Measurements from ENCODE around the gene NSD2.

NSD2 gene

GRCh38 chr4:1864076-1865008 is 6.9 kb upstream of the NSD2 start:
- no peak for FAIRE-seq

DNA sequence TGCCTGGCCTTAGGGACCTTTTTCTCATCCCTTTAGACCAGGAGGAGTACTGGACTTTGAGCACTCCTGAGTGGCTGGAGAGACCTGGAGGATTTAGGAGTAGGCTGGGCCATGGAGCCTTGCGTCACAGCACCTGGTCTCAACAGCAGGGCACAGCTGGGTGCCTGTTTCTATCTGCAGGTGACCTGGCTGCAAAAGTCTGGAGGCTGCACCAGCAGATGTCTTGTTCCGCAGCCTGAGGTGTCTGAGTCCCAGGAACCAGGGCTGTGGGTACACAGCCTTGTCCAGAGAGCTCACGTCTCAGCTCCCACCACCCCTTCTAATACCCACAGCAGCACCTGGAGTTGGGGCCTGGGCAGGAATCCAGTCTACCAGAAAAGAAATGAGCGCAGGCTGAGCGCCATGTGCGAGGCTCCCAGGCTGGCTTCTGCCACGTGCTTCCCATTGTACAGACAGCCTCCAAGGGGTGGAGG is 5.0 kb upstream of the NSD2 start:
- no peak for FAIRE-seq

DNA sequence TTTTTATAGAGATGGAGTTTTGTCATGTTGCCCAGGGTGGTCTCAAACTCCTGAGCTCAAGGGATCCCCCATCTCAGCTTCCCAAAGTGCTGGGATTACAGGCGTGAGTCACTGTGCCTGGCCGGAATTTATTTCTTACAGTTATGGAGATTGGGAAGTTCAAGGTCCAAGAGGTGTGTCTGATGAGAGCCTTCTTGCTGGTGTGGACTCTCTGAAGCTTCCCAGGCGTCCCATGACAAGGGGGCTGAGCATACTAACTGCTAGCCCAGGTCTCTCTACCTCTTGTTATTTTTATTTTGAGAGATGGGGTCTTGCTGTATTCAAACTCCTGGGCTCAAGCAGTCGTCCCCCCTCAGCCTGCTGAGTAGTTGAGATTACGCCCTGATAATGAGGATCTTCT is 2.9 kb upstream of the NSD2 start:
- no peak for FAIRE-seq

DNA sequence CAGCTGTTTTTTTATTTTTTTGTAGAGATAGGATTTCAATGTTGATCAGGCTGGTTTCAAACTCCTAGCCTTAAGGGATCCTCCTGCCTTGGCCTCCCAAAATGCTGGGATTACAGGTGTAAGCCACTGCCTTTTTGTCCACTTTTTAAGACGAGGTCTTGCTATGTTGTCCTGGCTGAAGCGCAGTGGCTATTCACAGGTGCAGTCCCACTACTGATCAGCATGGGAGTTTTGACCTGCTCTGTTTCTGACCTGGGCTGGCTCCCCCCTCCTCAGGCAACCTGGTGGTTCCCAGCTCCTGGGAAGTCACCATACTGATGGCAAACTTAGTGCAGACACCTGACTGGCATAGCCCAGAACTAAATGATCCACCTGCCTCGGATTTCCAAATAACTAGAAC is 2.3 kb upstream of the NSD2 start:
- no peak for FAIRE-seq

GRCh38 chr4:1869530-1870327 is 1.5 kb upstream of the NSD2 start:
- no peak for FAIRE-seq

GRCh38 chr4:1870328-1870577 is 940 bp upstream of the NSD2 start:
- FAIRE-seq: no peak

DNA sequence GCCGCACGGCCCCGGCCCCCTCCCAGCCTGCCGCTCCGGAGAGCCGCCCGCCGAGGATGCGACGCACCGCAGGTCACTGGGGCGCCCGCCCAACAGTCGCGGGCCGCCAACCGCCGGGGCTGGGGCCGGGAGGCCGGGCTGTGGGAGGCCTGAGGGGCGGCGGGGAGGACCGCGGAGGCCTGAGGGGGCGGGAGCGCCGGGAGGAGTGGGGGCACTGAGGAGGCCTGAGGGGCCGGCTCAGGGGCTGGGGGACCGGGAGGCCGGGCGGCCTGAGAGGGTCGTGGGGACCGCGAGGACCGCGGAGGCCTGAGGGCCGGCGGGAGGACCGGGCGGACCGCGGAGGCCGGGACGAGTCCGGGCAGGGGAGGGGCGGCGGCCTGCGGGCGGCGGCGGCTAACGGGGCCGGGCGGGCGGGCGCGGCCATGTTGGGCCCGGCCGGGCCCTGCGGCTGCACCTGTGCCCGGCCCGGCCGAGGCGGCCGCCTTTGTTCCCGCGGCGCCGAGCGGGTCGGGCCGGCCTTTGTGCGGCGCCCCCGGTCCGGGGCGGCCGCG is 353 bp downstream of the NSD2 start:
- no peak for FAIRE-seq

- no peak for FAIRE-seq
Observed at GRCh38 chr4:1872870-1873269, 1.7 kb downstream of the NSD2 start.

DNA sequence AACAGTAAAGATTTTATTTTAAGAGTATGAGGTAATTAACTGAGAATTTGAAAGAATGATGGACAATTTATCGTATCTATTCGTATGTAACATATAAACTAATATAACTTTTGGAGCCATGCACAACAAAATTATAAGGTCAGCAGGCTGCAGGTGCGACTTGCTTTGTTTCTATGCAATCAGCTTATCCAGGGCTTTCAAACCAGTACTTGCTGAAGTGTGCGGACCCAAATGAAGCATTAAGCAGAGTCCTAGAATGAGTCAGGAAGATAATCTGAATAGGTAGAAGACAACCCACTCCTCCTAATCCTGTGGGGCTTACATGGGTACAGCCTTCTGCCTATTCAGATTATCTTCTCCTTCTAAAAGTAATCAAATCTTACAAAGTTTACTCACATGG is 2.1 kb downstream of the NSD2 start:
- no peak for FAIRE-seq

DNA sequence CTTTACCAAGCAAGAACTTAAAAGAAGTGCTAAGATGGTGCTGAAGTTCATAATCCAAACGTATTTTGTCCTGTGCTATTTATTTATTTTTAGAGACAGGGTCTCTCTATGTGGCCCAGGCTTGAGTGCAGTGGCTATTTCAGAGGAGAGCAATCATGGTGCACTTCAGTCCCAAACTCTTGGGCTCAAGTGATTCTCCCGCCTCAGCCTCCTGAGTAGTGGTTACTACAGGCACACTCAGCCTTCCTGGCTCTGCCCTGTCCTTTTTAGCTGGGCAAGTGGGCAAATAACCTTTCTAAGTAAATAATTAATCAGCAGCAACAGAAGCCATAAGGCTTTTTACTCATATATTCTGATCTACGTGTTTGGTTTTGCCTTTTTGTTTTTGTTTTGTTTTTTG is 2.6 kb downstream of the NSD2 start:
- no peak for FAIRE-seq

DNA sequence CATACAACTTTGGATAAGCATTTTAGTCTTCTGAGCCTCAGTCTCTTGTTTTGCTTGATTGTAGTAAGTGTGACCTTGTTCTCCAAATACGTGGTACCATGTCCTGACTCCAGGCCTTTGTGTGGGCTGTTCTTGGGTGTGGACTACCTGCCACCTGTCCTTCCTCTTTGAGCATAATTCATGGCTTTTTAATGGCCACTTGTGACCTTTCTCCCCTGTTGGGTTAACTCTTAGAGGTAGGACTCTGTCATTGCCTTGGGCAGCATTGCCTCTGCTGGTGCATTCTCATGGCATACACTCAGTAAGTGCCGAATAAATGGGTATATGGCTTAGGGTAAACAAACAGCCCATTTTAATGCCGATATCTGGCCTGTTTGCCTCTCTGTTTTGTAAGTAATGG is 3.0 kb downstream of the NSD2 start:
- FAIRE-seq: no peak

DNA sequence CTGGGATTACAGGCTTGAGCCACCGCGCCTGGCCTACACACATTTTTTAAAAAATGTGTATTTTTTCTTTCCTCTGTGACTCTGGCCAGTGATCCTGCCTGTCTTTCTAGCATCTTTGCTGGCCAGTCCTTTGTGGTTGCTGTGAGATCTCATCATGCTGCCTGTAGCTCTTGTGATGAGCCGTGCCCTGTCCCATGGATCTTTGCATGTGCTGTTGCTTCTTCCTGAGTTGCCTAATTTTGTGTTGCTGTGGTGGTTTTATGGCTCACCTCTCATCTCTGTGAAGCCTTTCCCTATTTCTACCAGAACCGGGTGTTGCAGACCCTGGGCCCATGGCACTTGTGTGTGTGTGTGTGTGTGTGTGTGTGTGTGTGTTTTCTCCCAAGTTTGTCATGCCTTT is 8.3 kb downstream of the NSD2 start:
- no peak for FAIRE-seq

- FAIRE-seq: no peak
Observed at GRCh38 chr4:1880332-1880731, 9.1 kb downstream of the NSD2 start.

- FAIRE-seq: no peak
Observed at GRCh38 chr4:1882850-1883271, 11.7 kb downstream of the NSD2 start.

- no peak for FAIRE-seq
Observed at GRCh38 chr4:1883583-1883982, 12.4 kb downstream of the NSD2 start.

- FAIRE-seq: no peak
Observed at GRCh38 chr4:1885414-1885813, 14.2 kb downstream of the NSD2 start.

DNA sequence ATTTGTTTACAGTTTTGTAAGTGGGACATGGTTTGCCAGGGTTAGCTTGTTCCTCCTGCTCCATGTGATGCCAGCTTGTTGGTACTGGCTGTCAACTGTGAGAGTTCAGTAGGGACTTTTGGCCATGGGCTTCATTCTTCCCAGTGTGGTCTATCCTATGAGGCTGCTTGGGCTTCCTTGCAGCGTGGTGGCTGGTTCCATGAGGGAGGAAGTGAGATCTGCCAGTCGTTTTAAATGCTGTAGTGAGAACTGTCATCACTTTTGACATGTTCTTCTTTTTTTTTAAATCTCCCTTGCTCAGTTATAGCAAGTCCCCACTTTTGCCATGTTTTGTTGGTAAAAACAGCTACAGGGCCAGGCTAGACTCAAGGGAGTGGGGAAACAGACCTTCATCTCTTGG is 15.9 kb downstream of the NSD2 start:
- FAIRE-seq: no peak

DNA sequence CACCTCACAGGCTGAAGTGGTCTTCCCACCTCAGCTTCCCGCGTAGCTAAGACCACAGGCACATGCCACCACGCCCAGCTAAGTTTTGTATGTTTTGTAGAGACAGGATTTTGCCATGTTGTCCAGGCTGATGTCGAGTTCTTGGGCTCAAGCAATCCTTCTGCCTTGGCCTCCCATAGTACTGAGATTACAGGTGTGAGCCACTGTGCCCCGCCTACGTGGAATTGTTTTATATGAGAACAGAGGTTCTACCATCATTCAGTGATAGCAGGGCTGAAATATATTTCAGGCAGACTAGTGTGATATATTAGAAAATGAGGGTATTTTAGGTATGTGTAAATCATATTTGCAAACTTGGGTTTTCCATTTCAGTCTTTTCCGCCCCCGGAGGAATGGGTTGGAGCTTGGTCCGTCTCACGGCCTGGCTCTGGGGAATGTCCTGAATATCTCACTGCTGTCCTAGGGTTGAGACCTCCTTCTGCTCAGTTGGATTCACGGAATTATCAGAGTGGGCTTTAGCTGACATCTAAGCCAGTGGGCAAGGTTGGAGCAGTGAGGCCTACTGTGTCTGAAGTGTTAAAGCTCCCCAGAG is 19.9 kb downstream of the NSD2 start:
- no peak for FAIRE-seq

GRCh38 chr4:1895971-1896657 is 24.9 kb downstream of the NSD2 start:
- FAIRE-seq: no peak

GRCh38 chr4:1896658-1896991 is 25.4 kb downstream of the NSD2 start:
- FAIRE-seq: no peak

DNA sequence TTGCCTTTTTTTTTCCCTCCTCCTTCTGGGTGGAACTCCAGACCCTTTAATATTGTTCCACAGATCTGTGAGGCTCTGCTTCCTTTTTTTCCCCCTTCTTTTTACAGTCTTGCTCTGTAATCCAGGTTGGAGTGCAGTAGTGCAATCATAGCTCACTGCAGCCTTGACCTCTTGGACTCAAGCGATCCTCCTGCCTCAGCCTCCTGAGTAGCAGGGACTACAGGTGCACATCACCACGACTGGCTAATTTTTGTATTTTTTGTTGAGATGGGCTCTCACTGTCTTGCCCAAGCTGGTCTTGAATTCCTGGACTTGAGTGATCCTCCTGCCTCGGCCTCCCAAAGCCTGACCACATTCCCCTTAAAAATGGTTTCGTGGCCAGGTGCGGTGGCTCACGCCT is 26.8 kb downstream of the NSD2 start:
- FAIRE-seq: no peak

DNA sequence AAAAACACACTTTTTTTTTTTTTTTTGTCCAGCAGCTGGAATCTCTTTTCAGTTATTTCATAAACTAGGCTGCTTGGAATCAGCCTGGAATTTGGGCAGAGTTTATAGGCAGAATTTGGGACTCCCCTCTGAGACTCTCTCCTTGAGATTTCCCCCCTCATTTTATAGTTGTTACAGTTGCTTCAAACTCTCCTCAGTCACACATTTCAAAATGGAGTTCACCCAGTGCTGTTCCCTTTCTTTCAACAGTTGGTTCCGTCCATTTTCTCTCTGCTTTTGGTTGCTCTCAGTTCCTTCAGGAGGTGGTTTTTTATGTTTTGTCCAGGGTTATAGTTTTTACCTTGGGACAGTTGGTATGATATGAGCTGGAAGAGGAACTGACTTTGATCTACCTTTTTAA is 27.5 kb downstream of the NSD2 start:
- FAIRE-seq: no peak

All from islet of Langerhans (tissue), 1 donor.